Heart left ventricle (tissue), 13 donors: ENCODE measurements around the gene PRIMA1.

Source experiments
- POLR2A ChIP-seq, 2 donors: fragments of 450-650 bp; IDR thresholded peaks; one replicate each; pipeline ENCODE4 v1.6.1; 2017; ENCODE audit warnings: antibody characterized with exemption in 2 of 2, mild to moderate bottlenecking in 2 of 2, moderate library complexity in 2 of 2
- TF ChIP-seq, protein P1 (sequence below), 12 donors: fragments of 200-600 bp; sonication (generic) in 4 of 12; IDR thresholded peaks; one replicate each; pipeline versions ENCODE4 v1.5.0 to v1.8.0; 2018 to 2022; ENCODE audit warnings: antibody characterized with exemption in 12 of 12, mild to moderate bottlenecking in 5 of 12
- donor health status: ischemic (EF 13 %, LVEDD 7.1; RV severe dilation, severe dysfunction).
- donor health status: DM: no; HTN: yes; CAD: no.
- donor health status: DM: no; HTN: no; CAD: no.
- donor health status: ischemic (EF 25% LVEDD 6.9; RV normal size, moderate dysfunction).
- donor health status: ischemic (EF 25% LVEDD 5.7; RV mildly dilated, moderate dysfunction).
- donor health status: ischemic (EF 35%, LVEDD 5.7; RV mildly dilated, moderate dysfunction).
- donor health status: nonischemic (EF 11% LVEDD 7.7; RV severe dilation, severe dysfunction).
- donor health status: DM: yes; HTN: yes; CAD: no.
- donor health status: PGD.
- donor health status: ischemic (EF 29% LVEDD 5.4; RV normal size, mild dysfunction).
- donor health status: nonischemic (EF 23%, LVEDD 6.1; RV moderate dilation, normal function).

DNA sequence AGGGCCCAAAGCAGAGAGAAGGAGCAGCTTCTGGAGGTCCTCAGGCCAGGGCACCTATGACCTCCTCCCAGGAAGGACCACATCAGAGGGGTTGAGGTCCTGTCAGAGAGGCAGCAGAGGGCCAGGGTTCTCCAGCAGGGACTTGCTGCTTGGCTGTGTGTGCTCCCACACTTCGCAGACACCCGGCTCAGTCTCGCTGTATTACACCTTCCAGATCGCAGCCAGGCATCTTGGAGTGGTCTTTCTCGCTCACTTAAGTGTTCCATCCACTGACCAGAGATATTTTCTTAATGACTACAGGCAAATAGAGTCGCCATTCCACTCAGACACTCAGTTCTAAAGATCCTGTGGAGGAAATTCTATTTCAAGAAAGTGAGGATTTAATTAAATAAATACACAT, 84.3 kb downstream of the PRIMA1 start:
- TF ChIP-seq POLR2A (IDR thresholded peaks at IDR 0.05): no peak
- TF ChIP-seq, protein P1, sequence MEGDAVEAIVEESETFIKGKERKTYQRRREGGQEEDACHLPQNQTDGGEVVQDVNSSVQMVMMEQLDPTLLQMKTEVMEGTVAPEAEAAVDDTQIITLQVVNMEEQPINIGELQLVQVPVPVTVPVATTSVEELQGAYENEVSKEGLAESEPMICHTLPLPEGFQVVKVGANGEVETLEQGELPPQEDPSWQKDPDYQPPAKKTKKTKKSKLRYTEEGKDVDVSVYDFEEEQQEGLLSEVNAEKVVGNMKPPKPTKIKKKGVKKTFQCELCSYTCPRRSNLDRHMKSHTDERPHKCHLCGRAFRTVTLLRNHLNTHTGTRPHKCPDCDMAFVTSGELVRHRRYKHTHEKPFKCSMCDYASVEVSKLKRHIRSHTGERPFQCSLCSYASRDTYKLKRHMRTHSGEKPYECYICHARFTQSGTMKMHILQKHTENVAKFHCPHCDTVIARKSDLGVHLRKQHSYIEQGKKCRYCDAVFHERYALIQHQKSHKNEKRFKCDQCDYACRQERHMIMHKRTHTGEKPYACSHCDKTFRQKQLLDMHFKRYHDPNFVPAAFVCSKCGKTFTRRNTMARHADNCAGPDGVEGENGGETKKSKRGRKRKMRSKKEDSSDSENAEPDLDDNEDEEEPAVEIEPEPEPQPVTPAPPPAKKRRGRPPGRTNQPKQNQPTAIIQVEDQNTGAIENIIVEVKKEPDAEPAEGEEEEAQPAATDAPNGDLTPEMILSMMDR (IDR thresholded peaks at IDR 0.05): no peak
